Nephron progenitor cell (in vitro differentiated cells): ENCODE data around the gene ITGA2.

Source experiments
- DNase-seq: peaks from one replicate; pipeline ENCODE4 v3.0.0; 2021
- H3K27ac Mint-ChIP-seq: 2 replicates; pipeline ENCODE4 v1.8.0; 2021; ENCODE audit warnings: mild to moderate bottlenecking, moderate library complexity, mixed read lengths
- H3K27me3 Mint-ChIP-seq: 2 replicates; pipeline ENCODE4 v1.8.0; 2021; ENCODE audit warnings: mild to moderate bottlenecking, low read depth, mixed read lengths; ENCODE audit not compliant: poor library complexity
- H3K36me3 Mint-ChIP-seq: 2 replicates; pipeline ENCODE4 v1.8.0; 2021; ENCODE audit warnings: low read depth, mixed read lengths
- H3K4me1 Mint-ChIP-seq: 2 replicates; pipeline ENCODE4 v1.8.0; 2021; ENCODE audit warnings: mixed read lengths
- H3K4me3 Mint-ChIP-seq: 2 replicates; pipeline ENCODE4 v1.8.0; 2021; ENCODE audit warnings: mild to moderate bottlenecking, moderate library complexity, mixed read lengths
- H3K9me3 Mint-ChIP-seq: 2 replicates; pipeline ENCODE4 v1.8.0; 2021; ENCODE audit warnings: mild to moderate bottlenecking, moderate library complexity, mixed read lengths
- TF ChIP-seq, protein P1 (sequence below): fragments of 200-600 bp; sonication (generic); IDR thresholded peaks from 2 replicates; pipeline ENCODE4 v1.5.0; 2021; ENCODE audit warnings: antibody characterized with exemption

ITGA2 gene

DNA sequence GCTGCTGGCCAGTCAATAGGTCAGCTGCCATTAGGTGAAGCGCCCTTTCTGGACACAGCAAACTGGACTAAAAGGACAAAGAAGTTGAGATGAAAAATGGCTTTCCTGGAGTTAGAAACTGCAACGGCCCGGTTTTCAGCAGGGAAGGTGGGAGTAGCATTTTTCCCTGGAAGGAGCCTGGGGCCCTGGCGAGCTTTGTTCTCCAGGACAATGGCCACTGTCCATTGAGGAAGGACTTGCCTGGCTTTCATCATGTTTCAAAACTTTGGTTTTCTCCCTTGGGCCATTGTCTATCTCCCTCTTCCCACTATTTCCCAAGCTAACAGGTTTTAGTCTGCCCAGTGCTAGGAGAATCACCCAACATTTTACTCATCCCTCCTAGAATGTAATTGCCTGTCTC, 64.2 kb downstream of the ITGA2 start:
- H3K4me1 Mint-ChIP-seq: no peaks in the 10 kb centered on the region
- no peak overlapping the region for H3K27ac Mint-ChIP-seq
- H3K36me3 Mint-ChIP-seq: no peaks in the 10 kb centered on the region
- TF ChIP-seq, protein P1, sequence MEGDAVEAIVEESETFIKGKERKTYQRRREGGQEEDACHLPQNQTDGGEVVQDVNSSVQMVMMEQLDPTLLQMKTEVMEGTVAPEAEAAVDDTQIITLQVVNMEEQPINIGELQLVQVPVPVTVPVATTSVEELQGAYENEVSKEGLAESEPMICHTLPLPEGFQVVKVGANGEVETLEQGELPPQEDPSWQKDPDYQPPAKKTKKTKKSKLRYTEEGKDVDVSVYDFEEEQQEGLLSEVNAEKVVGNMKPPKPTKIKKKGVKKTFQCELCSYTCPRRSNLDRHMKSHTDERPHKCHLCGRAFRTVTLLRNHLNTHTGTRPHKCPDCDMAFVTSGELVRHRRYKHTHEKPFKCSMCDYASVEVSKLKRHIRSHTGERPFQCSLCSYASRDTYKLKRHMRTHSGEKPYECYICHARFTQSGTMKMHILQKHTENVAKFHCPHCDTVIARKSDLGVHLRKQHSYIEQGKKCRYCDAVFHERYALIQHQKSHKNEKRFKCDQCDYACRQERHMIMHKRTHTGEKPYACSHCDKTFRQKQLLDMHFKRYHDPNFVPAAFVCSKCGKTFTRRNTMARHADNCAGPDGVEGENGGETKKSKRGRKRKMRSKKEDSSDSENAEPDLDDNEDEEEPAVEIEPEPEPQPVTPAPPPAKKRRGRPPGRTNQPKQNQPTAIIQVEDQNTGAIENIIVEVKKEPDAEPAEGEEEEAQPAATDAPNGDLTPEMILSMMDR: no peak
- no peaks in the 10 kb centered on the region for H3K9me3 Mint-ChIP-seq
- no peak overlapping the region for H3K4me3 Mint-ChIP-seq
- no peak for DNase-seq
- H3K27me3 Mint-ChIP-seq: peaks cover 4% of the 10 kb centered on the region

DNA sequence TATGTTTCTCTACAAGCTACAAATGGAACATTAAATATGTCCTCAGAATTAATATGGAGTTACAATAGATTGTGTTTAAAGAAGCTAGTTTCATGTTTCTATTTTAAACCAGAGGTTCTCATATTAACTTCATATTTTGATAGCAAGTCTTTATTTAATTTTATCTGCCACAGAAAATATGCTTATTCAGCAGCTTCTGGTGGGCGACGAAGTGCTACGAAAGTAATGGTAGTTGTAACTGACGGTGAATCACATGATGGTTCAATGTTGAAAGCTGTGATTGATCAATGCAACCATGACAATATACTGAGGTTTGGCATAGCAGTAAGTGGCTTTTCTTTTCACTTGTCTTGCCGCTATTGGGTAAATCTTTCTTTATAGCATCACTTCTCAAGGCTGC, 66.2 kb downstream of the ITGA2 start:
- H3K9me3 Mint-ChIP-seq: no peaks in the 10 kb centered on the region
- TF ChIP-seq, protein P1: no peak
- H3K4me3 Mint-ChIP-seq: no peak overlapping the region
- H3K27me3 Mint-ChIP-seq: peaks cover 2% of the 10 kb centered on the region
- H3K27ac Mint-ChIP-seq: no peak overlapping the region
- DNase-seq: no peak
- no peaks in the 10 kb centered on the region for H3K4me1 Mint-ChIP-seq
- H3K36me3 Mint-ChIP-seq: no peaks in the 10 kb centered on the region

DNA sequence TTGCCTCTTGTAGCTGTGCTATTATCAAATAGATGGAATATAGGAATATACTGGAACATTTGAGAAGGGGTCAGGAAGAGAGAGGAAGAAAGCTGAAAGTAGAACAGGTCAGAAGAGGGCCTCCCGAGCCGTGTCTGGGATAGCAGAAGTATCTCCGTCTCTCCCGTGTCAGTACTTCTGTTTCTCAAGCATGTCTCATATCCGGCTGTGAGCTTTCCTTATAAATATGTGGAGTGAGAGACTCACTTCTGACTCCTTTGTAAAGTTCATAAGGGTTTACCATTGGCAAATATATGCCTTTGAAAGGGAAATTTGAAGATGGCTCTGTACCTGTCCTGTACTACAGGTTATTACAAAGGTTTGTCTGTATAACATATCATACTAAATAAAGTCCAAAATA, 70.1 kb downstream of the ITGA2 start:
- TF ChIP-seq, protein P1: no peak
- H3K27me3 Mint-ChIP-seq: no peaks in the 10 kb centered on the region
- no peak for DNase-seq
- no peak overlapping the region for H3K4me3 Mint-ChIP-seq
- no peaks in the 10 kb centered on the region for H3K9me3 Mint-ChIP-seq
- no peak overlapping the region for H3K27ac Mint-ChIP-seq
- H3K4me1 Mint-ChIP-seq: no peaks in the 10 kb centered on the region
- no peaks in the 10 kb centered on the region for H3K36me3 Mint-ChIP-seq

DNA sequence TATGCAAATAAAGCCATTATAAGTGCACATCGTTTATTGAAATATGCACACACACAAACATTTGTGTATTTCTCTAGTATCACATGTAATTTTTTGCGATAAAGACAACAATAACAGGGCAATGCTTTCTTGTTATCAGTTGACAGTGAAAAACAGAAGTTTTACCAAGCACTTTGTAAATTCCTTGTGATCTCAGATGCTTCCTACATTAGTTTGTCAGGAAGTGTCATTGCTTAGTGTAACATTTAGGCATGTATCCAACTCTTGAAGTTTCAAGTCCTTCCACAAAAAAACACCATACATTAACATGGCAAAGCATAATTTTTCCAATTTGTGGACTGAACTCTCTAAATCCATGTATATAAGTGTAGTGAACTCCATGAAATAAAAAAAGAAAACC, 74.0 kb downstream of the ITGA2 start:
- peaks cover 7% of the 10 kb centered on the region for H3K27me3 Mint-ChIP-seq
- DNase-seq: no peak
- H3K4me1 Mint-ChIP-seq: no peaks in the 10 kb centered on the region
- no peaks in the 10 kb centered on the region for H3K36me3 Mint-ChIP-seq
- H3K27ac Mint-ChIP-seq: no peak overlapping the region
- H3K9me3 Mint-ChIP-seq: no peaks in the 10 kb centered on the region
- no peak overlapping the region for H3K4me3 Mint-ChIP-seq
- TF ChIP-seq, protein P1: no peak

DNA sequence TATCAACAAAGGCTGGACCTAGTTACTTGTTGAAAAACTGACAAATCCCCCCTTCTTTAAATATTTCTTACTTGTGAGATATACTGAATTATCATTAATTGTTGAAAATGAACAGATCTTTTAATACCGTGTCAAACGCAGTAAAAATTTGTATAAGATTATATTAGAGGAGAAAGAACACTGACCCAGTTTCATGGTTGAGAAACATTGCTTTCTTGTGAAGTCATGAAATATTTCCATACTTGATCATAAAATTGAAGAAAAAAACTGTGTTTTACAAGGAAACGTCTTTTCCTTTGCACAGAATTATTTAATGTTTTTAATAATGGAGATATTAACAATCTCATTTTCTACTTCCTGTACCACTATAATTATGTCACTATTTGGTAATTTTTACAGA, 74.6 kb downstream of the ITGA2 start:
- Mint-ChIP-seq H3K4me1 (no peaks in the 10 kb centered on the region), H3K27me3 (peaks cover 7% of the 10 kb centered on the region), H3K27ac (no peak overlapping the region), H3K4me3 (no peak overlapping the region), H3K9me3 (no peaks in the 10 kb centered on the region), H3K36me3 (no peaks in the 10 kb centered on the region)
- DNase-seq: no peak
- TF ChIP-seq, protein P1: no peak

DNA sequence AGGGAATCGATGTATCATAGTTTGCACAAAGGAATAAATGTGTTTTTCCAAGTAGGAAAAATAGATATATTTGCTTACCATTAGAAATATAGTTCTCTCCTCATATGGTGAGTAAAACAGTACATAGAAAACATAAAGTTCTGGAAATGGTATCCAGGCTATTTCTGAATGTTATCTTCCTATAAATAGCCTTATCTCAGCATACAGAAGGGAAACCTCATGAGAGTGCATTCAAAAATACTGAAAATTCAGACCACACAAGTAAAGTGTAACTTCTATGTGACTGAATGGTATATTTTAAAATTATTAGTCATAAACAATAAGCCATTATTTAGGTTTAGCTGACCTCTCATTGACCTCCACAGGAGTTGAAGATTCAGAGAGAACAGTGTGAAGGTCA, 76.9 kb downstream of the ITGA2 start:
- no peak overlapping the region for H3K27ac Mint-ChIP-seq
- H3K36me3 Mint-ChIP-seq: no peaks in the 10 kb centered on the region
- no peak overlapping the region for H3K4me3 Mint-ChIP-seq
- DNase-seq: no peak
- TF ChIP-seq, protein P1: no peak
- H3K9me3 Mint-ChIP-seq: no peaks in the 10 kb centered on the region
- H3K4me1 Mint-ChIP-seq: no peaks in the 10 kb centered on the region
- peaks cover 10% of the 10 kb centered on the region for H3K27me3 Mint-ChIP-seq
